Cerebellar cortex (tissue), 1 donor: ENCODE data around the gene IQGAP3.

ENCODE experiments used
- DNase-seq: peaks from one replicate; pipeline ENCODE4 v3.0.0-alpha.2; 2015; ENCODE audit warnings: low spot score

The IQGAP3 gene

GRCh38 chr1:156509424-156510034, 62.8 kb downstream of the IQGAP3 start:
- DNase-seq, result no peak

GRCh38 chr1:156508955-156509234, 63.5 kb downstream of the IQGAP3 start:
- no peak for DNase-seq

- DNase-seq, result no peak
Observed at GRCh38 chr1:156508205-156508954, 64.0 kb downstream of the IQGAP3 start.

GRCh38 chr1:156506450-156506849, 65.9 kb downstream of the IQGAP3 start:
- no peak for DNase-seq

- DNase-seq, result no peak
Observed at GRCh38 chr1:156505679-156506298, 66.6 kb downstream of the IQGAP3 start.

GRCh38 chr1:156504821-156505678, 67.3 kb downstream of the IQGAP3 start:
- DNase-seq, result peak; percentile 99

- peak; percentile 57 for DNase-seq
Observed at GRCh38 chr1:156504438-156504813, 67.9 kb downstream of the IQGAP3 start.

GRCh38 chr1:156503698-156504437, 68.5 kb downstream of the IQGAP3 start:
- no peak for DNase-seq

- DNase-seq, result peak; percentile 96
Observed at GRCh38 chr1:156502894-156503697, 69.3 kb downstream of the IQGAP3 start.

GRCh38 chr1:156502391-156502893, 69.9 kb downstream of the IQGAP3 start:
- DNase-seq, result no peak

GRCh38 chr1:156500793-156501506, 71.4 kb downstream of the IQGAP3 start:
- peak; percentile 96 for DNase-seq

GRCh38 chr1:156500543-156500792, 71.9 kb downstream of the IQGAP3 start, which contains the start of gene MEF2D:
Gene MEF2D, minus strand, starts transcription at chr1:156500775. Its CDS starts 17,483 bp downstream, at chr1:156483292.
- no peak for DNase-seq

GRCh38 chr1:156499842-156500542, 72.4 kb downstream of the IQGAP3 start:
- peak; percentile 32 for DNase-seq

GRCh38 chr1:156499194-156499841, 73.0 kb downstream of the IQGAP3 start:
- peak; percentile 36 for DNase-seq

GRCh38 chr1:156498432-156499193, 73.8 kb downstream of the IQGAP3 start:
- peak; percentile 36 for DNase-seq

GRCh38 chr1:156497743-156498431, 74.5 kb downstream of the IQGAP3 start:
- peak; percentile 52 for DNase-seq

GRCh38 chr1:156497078-156497742, 75.2 kb downstream of the IQGAP3 start:
- DNase-seq, result no peak
